GM21737 (cell line): ENCODE results near the gene PPP3R1.

ENCODE experiments used
- ATAC-seq: cut with Tn5 transposase; IDR thresholded peaks from one replicate; pipeline ENCODE4 v1.9.1; 2021; ENCODE audit warnings: mild to moderate bottlenecking, moderate library complexity; ENCODE audit not compliant: unreplicated experiment

PPP3R1 gene

GRCh38 chr2:68252400-68253218 is at the start of gene PPP3R1:
PPP3R1 (minus strand) TSS chr2:68252532; CDS start chr2:68252127, 405 bp downstream.
- peak; percentile 83 for ATAC-seq

- peak; percentile 62 for ATAC-seq
Observed at GRCh38 chr2:68295516-68295915, 43.2 kb upstream of the PPP3R1 start.

GRCh38 chr2:68294913-68295312 is 42.6 kb upstream of the PPP3R1 start:
- ATAC-seq = no peak

GRCh38 chr2:68294187-68294586 is 41.9 kb upstream of the PPP3R1 start:
- no peak for ATAC-seq

GRCh38 chr2:68293755-68294154 is 41.4 kb upstream of the PPP3R1 start:
- no peak for ATAC-seq

- ATAC-seq = no peak
Observed at GRCh38 chr2:68293024-68293423, 40.7 kb upstream of the PPP3R1 start.

- ATAC-seq = no peak
Observed at GRCh38 chr2:68292108-68292710, 39.9 kb upstream of the PPP3R1 start.

GRCh38 chr2:68291314-68291713 is 39.0 kb upstream of the PPP3R1 start:
- no peak for ATAC-seq

GRCh38 chr2:68290901-68291300 is 38.6 kb upstream of the PPP3R1 start:
- ATAC-seq = no peak

GRCh38 chr2:68287580-68288441 is 35.5 kb upstream of the PPP3R1 start:
- ATAC-seq = no peak

GRCh38 chr2:68284896-68285295 is 32.6 kb upstream of the PPP3R1 start:
- ATAC-seq = no peak

GRCh38 chr2:68283419-68283812 is 31.1 kb upstream of the PPP3R1 start:
- no peak for ATAC-seq

GRCh38 chr2:68282811-68283418 is 30.6 kb upstream of the PPP3R1 start:
- no peak for ATAC-seq

GRCh38 chr2:68280796-68281195 is 28.5 kb upstream of the PPP3R1 start:
- ATAC-seq = no peak

GRCh38 chr2:68280348-68280747 is 28.0 kb upstream of the PPP3R1 start:
- ATAC-seq = no peak

- no peak for ATAC-seq
Observed at GRCh38 chr2:68279691-68280090, 27.4 kb upstream of the PPP3R1 start.

GRCh38 chr2:68278169-68278568 is 25.8 kb upstream of the PPP3R1 start:
- no peak for ATAC-seq

- no peak for ATAC-seq
Observed at GRCh38 chr2:68274022-68274421, 21.7 kb upstream of the PPP3R1 start.

- no peak for ATAC-seq
Observed at GRCh38 chr2:68272246-68272994, 20.1 kb upstream of the PPP3R1 start.

- ATAC-seq = no peak
Observed at GRCh38 chr2:68266655-68267054, 14.3 kb upstream of the PPP3R1 start.
